ENCODE results near the gene PIGR.

PIGR gene

GRCh38 chr1:206880314-206880713 lies 66.0 kb downstream of the PIGR start:
- TF ChIP-seq TCF4 (CRISPR knock-in tag; IDR thresholded peaks at IDR 0.05; ENCODE audit: borderline replicate concordance) (no peak), ISL1 (CRISPR knock-in tag; IDR thresholded peaks at IDR 0.05) (no peak)
- ATAC-seq, result no peak

Measured in SK-N-SH treated with all-trans-retinoic acid at 6 μM for 48 hours (cell line).